Astrocyte (in vitro differentiated cells and primary cell): Measurements from ENCODE around the gene DCAF6. TPM values are rescaled to one million over a fixed set of nuclear protein-coding genes. Genes with fewer than 3 reads are reported as not detected.

Experiments used
- DNase-seq: peaks from one replicate; pipeline ENCODE4 v3.0.0-alpha.2; 2010; ENCODE audit warnings: low read depth
- FAIRE-seq: peaks from 2 replicates; lab custom pipeline; 2011; peaks lifted over from hg19 to GRCh38; lab: Jason Lieb, UNC
- H2AFZ ChIP-seq: 2 replicates; pipeline ENCODE4 v1.6.0; 2012; ENCODE audit warnings: low read depth, low read length, inconsistent platforms
- H3K27ac ChIP-seq: 2 replicates; pipeline ENCODE4 v1.5.1; 2011; ENCODE audit warnings: low read depth, low read length, inconsistent platforms
- H3K27me3 ChIP-seq: 2 replicates; pipeline ENCODE4 v1.6.0; 2011; ENCODE audit warnings: low read length, inconsistent platforms; ENCODE audit not compliant: insufficient read depth
- H3K36me3 ChIP-seq: 2 replicates; pipeline ENCODE4 v1.5.1; 2011; ENCODE audit warnings: low read length, inconsistent platforms; ENCODE audit not compliant: insufficient read depth
- H3K4me1 ChIP-seq: 2 replicates; pipeline ENCODE4 v1.5.1; 2011; ENCODE audit warnings: low read length, inconsistent platforms; ENCODE audit not compliant: insufficient read depth
- H3K4me2 ChIP-seq: 2 replicates; pipeline ENCODE4 v1.6.0; 2012; ENCODE audit warnings: low read length, inconsistent platforms
- H3K4me3 ChIP-seq: 2 replicates; pipeline ENCODE4 v1.5.1; 2011; ENCODE audit warnings: low read depth, mild to moderate bottlenecking, low read length, inconsistent platforms; ENCODE audit not compliant: insufficient read depth
- H3K79me2 ChIP-seq: 2 replicates; pipeline ENCODE4 v1.6.0; 2012; ENCODE audit warnings: mild to moderate bottlenecking, low read length, inconsistent platforms; ENCODE audit not compliant: insufficient read depth
- H3K9ac ChIP-seq: 2 replicates; pipeline ENCODE4 v1.6.0; 2012; ENCODE audit warnings: mild to moderate bottlenecking, low read length, inconsistent platforms
- H3K9me3 ChIP-seq: 2 replicates; pipeline ENCODE4 v1.5.1; 2012; ENCODE audit warnings: low read depth, mild to moderate bottlenecking, low read length, inconsistent platforms; ENCODE audit not compliant: insufficient read depth
- H4K20me1 ChIP-seq: 2 replicates; pipeline ENCODE4 v1.6.0; 2012; ENCODE audit warnings: low read length, inconsistent platforms; ENCODE audit not compliant: insufficient read depth
- H3K27ac Mint-ChIP-seq: one replicate; pipeline ENCODE4 v1.8.0; 2021; ENCODE audit warnings: mild to moderate bottlenecking, mixed read lengths; ENCODE audit not compliant: unreplicated experiment
- H3K27me3 Mint-ChIP-seq: one replicate; pipeline ENCODE4 v1.8.0; 2021; ENCODE audit warnings: low read depth, mixed read lengths; ENCODE audit not compliant: unreplicated experiment
- H3K36me3 Mint-ChIP-seq: one replicate; pipeline ENCODE4 v1.8.0; 2021; ENCODE audit warnings: low read depth, mixed read lengths; ENCODE audit not compliant: unreplicated experiment
- H3K4me1 Mint-ChIP-seq: one replicate; pipeline ENCODE4 v1.8.0; 2021; ENCODE audit warnings: low read depth, mixed read lengths; ENCODE audit not compliant: unreplicated experiment
- H3K4me3 Mint-ChIP-seq: one replicate; pipeline ENCODE4 v1.8.0; 2021; ENCODE audit warnings: mild to moderate bottlenecking, moderate library complexity, mixed read lengths; ENCODE audit not compliant: unreplicated experiment
- H3K9me3 Mint-ChIP-seq: one replicate; pipeline ENCODE4 v1.8.0; 2021; ENCODE audit warnings: mild to moderate bottlenecking, mixed read lengths; ENCODE audit not compliant: unreplicated experiment
- EZH2 ChIP-seq: IDR thresholded peaks from 2 replicates; pipeline ENCODE4 v1.6.1; 2012; ENCODE audit warnings: mild to moderate bottlenecking, low read length, inconsistent platforms; ENCODE audit not compliant: insufficient read depth
- total RNA-seq: library from RNA; stranded (reverse); gene quantifications from 2 replicates; pipeline ENCODE4 v1.2.1, GENCODE V29; 2021
- TF ChIP-seq, protein P1 (sequence below): IDR thresholded peaks from 2 replicates; pipeline ENCODE4 v1.5.1; 2011; ENCODE audit warnings: low read depth, mild to moderate bottlenecking, inconsistent platforms, low read length, moderate library complexity; ENCODE audit not compliant: insufficient read depth

Gene DCAF6
- total RNA-seq, 1 donor from 2014 or later, result 57.4 TPM

DNA sequence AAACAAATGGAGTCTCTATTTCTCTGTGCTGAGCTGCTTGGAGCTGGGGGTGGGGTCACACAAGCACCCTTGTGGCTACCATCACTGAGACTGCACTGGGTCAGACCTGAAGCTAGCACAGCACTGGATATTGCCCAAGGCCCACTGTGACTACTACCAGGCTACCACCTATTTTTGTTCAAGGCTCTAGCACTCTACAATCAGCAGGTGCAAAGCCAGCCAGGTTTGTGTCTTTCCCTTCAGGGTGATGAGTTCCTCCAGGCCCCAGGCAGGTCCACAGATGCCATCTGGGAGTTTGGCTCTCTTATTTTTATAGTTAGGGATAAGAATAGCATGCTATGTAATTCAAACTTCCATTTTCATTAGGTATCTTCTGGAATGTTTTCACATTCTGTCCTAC is 46.1 kb upstream of the DCAF6 start:
- Histone ChIP-seq H3K9me3 (no peaks in the 10 kb centered on the region), H3K36me3 (no peaks in the 10 kb centered on the region), H3K27ac (no peak overlapping the region), H3K9ac (no peak overlapping the region), H3K27me3 (no peaks in the 10 kb centered on the region), H4K20me1 (no peaks in the 10 kb centered on the region), H3K79me2 (no peaks in the 10 kb centered on the region), H3K4me1 (no peaks in the 10 kb centered on the region), H3K4me2 (no peak overlapping the region), H2AFZ (no peak overlapping the region), H3K4me3 (no peak overlapping the region)
- Mint-ChIP-seq H3K27me3 (peaks cover 4% of the 10 kb centered on the region), H3K27ac (no peak overlapping the region), H3K4me1 (no peaks in the 10 kb centered on the region), H3K9me3 (peaks cover 1% of the 10 kb centered on the region), H3K36me3 (no peaks in the 10 kb centered on the region), H3K4me3 (no peak overlapping the region)
- TF ChIP-seq, protein P1, sequence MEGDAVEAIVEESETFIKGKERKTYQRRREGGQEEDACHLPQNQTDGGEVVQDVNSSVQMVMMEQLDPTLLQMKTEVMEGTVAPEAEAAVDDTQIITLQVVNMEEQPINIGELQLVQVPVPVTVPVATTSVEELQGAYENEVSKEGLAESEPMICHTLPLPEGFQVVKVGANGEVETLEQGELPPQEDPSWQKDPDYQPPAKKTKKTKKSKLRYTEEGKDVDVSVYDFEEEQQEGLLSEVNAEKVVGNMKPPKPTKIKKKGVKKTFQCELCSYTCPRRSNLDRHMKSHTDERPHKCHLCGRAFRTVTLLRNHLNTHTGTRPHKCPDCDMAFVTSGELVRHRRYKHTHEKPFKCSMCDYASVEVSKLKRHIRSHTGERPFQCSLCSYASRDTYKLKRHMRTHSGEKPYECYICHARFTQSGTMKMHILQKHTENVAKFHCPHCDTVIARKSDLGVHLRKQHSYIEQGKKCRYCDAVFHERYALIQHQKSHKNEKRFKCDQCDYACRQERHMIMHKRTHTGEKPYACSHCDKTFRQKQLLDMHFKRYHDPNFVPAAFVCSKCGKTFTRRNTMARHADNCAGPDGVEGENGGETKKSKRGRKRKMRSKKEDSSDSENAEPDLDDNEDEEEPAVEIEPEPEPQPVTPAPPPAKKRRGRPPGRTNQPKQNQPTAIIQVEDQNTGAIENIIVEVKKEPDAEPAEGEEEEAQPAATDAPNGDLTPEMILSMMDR, result no peak
- TF ChIP-seq EZH2, result no peak
- DNase-seq, result no peak
- no peak for FAIRE-seq

DNA sequence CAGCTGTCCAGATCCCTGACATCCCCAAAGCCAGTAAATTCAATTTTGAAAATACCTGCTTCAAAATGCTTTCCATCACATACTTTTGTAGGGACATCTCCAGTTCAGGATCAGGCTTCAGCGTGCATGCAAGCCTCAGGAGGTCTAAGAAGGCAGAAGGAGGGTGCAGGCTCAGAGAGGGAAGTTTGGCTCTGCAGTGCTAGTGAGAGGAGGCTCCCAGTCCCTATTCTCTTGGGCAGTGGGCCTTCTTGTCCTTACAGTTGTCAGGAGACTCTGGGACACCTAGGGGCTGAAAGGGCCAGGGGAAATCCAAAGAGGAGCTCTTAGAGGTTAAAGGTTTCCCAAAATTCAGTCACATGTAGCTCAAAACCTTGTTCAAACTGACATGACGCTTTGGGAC is 42.7 kb upstream of the DCAF6 start:
- no peak overlapping the region for H3K4me3 Mint-ChIP-seq
- FAIRE-seq, result no peak
- H3K79me2 ChIP-seq, result no peaks in the 10 kb centered on the region

DNA sequence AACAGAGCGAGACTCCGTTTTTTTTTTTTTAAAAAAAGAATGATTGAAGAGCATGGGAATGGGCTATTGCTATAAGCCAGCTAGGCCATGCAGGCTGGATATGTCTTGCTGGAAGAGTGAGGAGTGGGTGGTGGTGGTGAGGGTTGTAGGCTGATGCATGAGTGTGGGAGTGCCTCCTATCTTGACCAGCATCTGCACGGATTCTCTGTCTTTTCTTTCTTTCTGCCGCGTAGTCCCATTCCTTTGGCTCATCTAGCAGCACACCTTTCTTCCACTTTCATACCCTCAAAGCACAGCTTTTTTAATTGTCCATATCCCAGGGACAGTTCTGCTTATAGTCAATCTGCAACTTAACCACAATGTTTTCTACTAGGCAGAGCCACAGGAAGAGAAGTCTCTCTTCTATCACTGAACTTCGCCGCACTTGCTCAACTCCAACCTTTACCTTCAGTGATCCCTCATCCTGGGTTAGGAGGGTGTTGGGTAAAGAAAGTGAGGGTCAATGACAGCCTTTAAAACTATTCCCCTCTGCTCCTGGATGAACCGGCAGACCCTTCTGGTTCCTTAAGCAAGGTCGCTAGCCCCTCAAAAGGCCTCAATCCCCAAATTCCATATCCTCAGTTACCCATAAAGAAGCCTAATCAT is 37.8 kb upstream of the DCAF6 start:
- H3K4me2 ChIP-seq, result no peak overlapping the region
- H3K27me3 Mint-ChIP-seq, result peaks cover 4% of the 10 kb centered on the region

More for the DNA sequence above, 42.7 kb upstream of the DCAF6 start:
- H3K27ac Mint-ChIP-seq, result no peak overlapping the region
- H4K20me1 ChIP-seq, result no peaks in the 10 kb centered on the region
- no peaks in the 10 kb centered on the region for H3K4me1 ChIP-seq
- TF ChIP-seq, protein P1, result no peak
- TF ChIP-seq EZH2, result no peak
- no peaks in the 10 kb centered on the region for H3K27me3 ChIP-seq
- no peaks in the 10 kb centered on the region for H3K9me3 ChIP-seq
- no peaks in the 10 kb centered on the region for H3K36me3 Mint-ChIP-seq
- no peak overlapping the region for H3K4me3 ChIP-seq
- no peak overlapping the region for H3K27ac ChIP-seq
- no peak overlapping the region for H3K4me2 ChIP-seq
- no peaks in the 10 kb centered on the region for H3K9me3 Mint-ChIP-seq
- H2AFZ ChIP-seq, result no peak overlapping the region
- no peaks in the 10 kb centered on the region for H3K4me1 Mint-ChIP-seq
- DNase-seq, result no peak
- no peaks in the 10 kb centered on the region for H3K36me3 ChIP-seq
- peaks cover 6% of the 10 kb centered on the region for H3K27me3 Mint-ChIP-seq
- H3K9ac ChIP-seq, result no peak overlapping the region

More for the DNA sequence above, 37.8 kb upstream of the DCAF6 start:
- DNase-seq (no peak), FAIRE-seq (no peak)
- Histone ChIP-seq H3K9ac (no peak overlapping the region), H3K4me3 (no peak overlapping the region), H3K79me2 (no peaks in the 10 kb centered on the region), H3K27me3 (no peaks in the 10 kb centered on the region), H3K36me3 (no peaks in the 10 kb centered on the region), H3K27ac (no peak overlapping the region), H3K4me1 (no peaks in the 10 kb centered on the region), H4K20me1 (no peaks in the 10 kb centered on the region), H3K9me3 (no peaks in the 10 kb centered on the region), H2AFZ (no peak overlapping the region)
- H3K36me3 Mint-ChIP-seq, result no peaks in the 10 kb centered on the region
- no peak overlapping the region for H3K27ac Mint-ChIP-seq
- H3K4me3 Mint-ChIP-seq, result no peak overlapping the region
- TF ChIP-seq EZH2, result no peak
- TF ChIP-seq, protein P1, result no peak
- no peaks in the 10 kb centered on the region for H3K9me3 Mint-ChIP-seq
- peaks cover 7% of the 10 kb centered on the region for H3K4me1 Mint-ChIP-seq
